Measurements from ENCODE around the gene TMEM220. TPM values are rescaled to one million over a fixed set of nuclear protein-coding genes. Genes with fewer than 3 reads are reported as not detected.

Gene TMEM220
- total RNA-seq, 1 experiment from 2014 or later: not detected

- RAD21 ChIA-PET (ENCODE audit: low non-redundant PET in 1 of 2, low total read pairs in 2 of 2, uncharacterized antibody in 2 of 2, unreplicated experiment in 2 of 2): no interaction called here
Measured at GRCh38 chr17:10777890-10778289, 48.1 kb upstream of the TMEM220 start.

GRCh38 chr17:10777131-10777807 lies 47.4 kb upstream of the TMEM220 start:
- Histone ChIP-seq H3K27ac (ENCODE audit: low read depth, low read length) (no peak overlapping the region), H3K9ac (ENCODE audit: low read length) (no peak overlapping the region), H3K9me2 (ENCODE audit: insufficient read depth) (no peaks in the 10 kb centered on the region), H3K4me2 (ENCODE audit: low read length) (no peak overlapping the region), H3K36me3 (ENCODE audit: control insufficient read depth in 1 of 2, insufficient read depth in 2 of 2, low read length in 2 of 2) (no peaks in the 10 kb centered on the region), H3K9me3 (ENCODE audit: control insufficient read depth in 1 of 2, insufficient read depth in 1 of 2, low read depth in 1 of 2, low read length in 2 of 2) (no peaks in the 10 kb centered on the region; a peak in 1 of 4 replicates), H4K20me1 (ENCODE audit: insufficient read depth) (no peaks in the 10 kb centered on the region), H2AFZ (ENCODE audit: low read depth, low read length, poor library complexity, severe bottlenecking) (no peak overlapping the region), H3K79me2 (ENCODE audit: insufficient read depth, low read length) (no peaks in the 10 kb centered on the region), H3K4me1 (ENCODE audit: control insufficient read depth in 1 of 2, insufficient read depth in 2 of 2, low read length in 2 of 2) (no peaks in the 10 kb centered on the region), H3K27me3 (ENCODE audit: insufficient read depth, low read length) (no peaks in the 10 kb centered on the region), H3K4me3 (replicated peaks in 1 of 2; ENCODE audit: low read depth in 1 of 2, low read length in 2 of 2) (no peak overlapping the region)
- DNase-seq (ENCODE audit: low read depth, low spot score): no peak
- ChIA-PET CTCF (no interaction called here), RAD21 (ENCODE audit: low non-redundant PET in 1 of 2, low total read pairs in 2 of 2, uncharacterized antibody in 2 of 2, unreplicated experiment in 2 of 2) (no interaction called here), POLR2A (no interaction called here)
- TF ChIP-seq JUND (IDR thresholded peaks at IDR 0.05): no peak
- no peak for TF ChIP-seq ELF1 (IDR thresholded peaks at IDR 0.05; ENCODE audit: borderline replicate concordance, low read depth)
- TF ChIP-seq, protein P1, sequence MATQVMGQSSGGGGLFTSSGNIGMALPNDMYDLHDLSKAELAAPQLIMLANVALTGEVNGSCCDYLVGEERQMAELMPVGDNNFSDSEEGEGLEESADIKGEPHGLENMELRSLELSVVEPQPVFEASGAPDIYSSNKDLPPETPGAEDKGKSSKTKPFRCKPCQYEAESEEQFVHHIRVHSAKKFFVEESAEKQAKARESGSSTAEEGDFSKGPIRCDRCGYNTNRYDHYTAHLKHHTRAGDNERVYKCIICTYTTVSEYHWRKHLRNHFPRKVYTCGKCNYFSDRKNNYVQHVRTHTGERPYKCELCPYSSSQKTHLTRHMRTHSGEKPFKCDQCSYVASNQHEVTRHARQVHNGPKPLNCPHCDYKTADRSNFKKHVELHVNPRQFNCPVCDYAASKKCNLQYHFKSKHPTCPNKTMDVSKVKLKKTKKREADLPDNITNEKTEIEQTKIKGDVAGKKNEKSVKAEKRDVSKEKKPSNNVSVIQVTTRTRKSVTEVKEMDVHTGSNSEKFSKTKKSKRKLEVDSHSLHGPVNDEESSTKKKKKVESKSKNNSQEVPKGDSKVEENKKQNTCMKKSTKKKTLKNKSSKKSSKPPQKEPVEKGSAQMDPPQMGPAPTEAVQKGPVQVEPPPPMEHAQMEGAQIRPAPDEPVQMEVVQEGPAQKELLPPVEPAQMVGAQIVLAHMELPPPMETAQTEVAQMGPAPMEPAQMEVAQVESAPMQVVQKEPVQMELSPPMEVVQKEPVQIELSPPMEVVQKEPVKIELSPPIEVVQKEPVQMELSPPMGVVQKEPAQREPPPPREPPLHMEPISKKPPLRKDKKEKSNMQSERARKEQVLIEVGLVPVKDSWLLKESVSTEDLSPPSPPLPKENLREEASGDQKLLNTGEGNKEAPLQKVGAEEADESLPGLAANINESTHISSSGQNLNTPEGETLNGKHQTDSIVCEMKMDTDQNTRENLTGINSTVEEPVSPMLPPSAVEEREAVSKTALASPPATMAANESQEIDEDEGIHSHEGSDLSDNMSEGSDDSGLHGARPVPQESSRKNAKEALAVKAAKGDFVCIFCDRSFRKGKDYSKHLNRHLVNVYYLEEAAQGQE (IDR thresholded peaks at IDR 0.05; ENCODE audit: low read depth): no peak
- no peak for TF ChIP-seq POLR2A (IDR thresholded peaks at IDR 0.05; ENCODE audit: borderline replicate concordance, extremely low read depth, insufficient read depth, insufficient read length)
- TF ChIP-seq SP1 (IDR thresholded peaks at IDR 0.05; ENCODE audit: low read depth): no peak
- no peak for TF ChIP-seq CTCF (IDR thresholded peaks at IDR 0.05 in 2 of 3, conservative IDR thresholded peaks at IDR 0.05 in 1 of 3; ENCODE audit: borderline replicate concordance in 1 of 3, insufficient read depth in 1 of 3, low read depth in 2 of 3, low read length in 2 of 3)
- TF ChIP-seq EZH2phosphoT487 (IDR thresholded peaks at IDR 0.05; ENCODE audit: borderline replicate concordance): no peak
- TF ChIP-seq CBX3 (IDR thresholded peaks at IDR 0.05; ENCODE audit: low read depth): no peak
- intact Hi-C loops (cut with micrococcal nuclease): no loop called here
- no peak for ATAC-seq
- BruUV-seq (replicated peaks): no TSS peak

More at GRCh38 chr17:10777890-10778289, 48.1 kb upstream of the TMEM220 start:
- no peak overlapping the region for H3K4me2 ChIP-seq (ENCODE audit: low read length)
- no peaks in the 10 kb centered on the region for H3K9me2 ChIP-seq (ENCODE audit: insufficient read depth)
- H3K27me3 ChIP-seq (ENCODE audit: insufficient read depth, low read length): no peaks in the 10 kb centered on the region
- POLR2A ChIA-PET: no interaction called here
- TF ChIP-seq, protein P2, sequence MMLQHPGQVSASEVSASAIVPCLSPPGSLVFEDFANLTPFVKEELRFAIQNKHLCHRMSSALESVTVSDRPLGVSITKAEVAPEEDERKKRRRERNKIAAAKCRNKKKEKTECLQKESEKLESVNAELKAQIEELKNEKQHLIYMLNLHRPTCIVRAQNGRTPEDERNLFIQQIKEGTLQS (IDR thresholded peaks at IDR 0.05): no peak
- no peak for TF ChIP-seq EGR1 (IDR thresholded peaks at IDR 0.05; ENCODE audit: low read depth)
- no peaks in the 10 kb centered on the region for H3K4me1 ChIP-seq (ENCODE audit: control insufficient read depth in 1 of 2, insufficient read depth in 2 of 2, low read length in 2 of 2)
- H4K20me1 ChIP-seq (ENCODE audit: insufficient read depth): no peaks in the 10 kb centered on the region
- CTCF ChIA-PET: no interaction called here
- H2AFZ ChIP-seq (ENCODE audit: low read depth, low read length, poor library complexity, severe bottlenecking): no peak overlapping the region
- H3K9ac ChIP-seq (ENCODE audit: low read length): no peak overlapping the region
- H3K79me2 ChIP-seq (ENCODE audit: insufficient read depth, low read length): no peaks in the 10 kb centered on the region
- intact Hi-C loops (cut with micrococcal nuclease): no loop called here
- H3K27ac ChIP-seq (ENCODE audit: low read depth, low read length): no peak overlapping the region
- no peaks in the 10 kb centered on the region for H3K36me3 ChIP-seq (ENCODE audit: control insufficient read depth in 1 of 2, insufficient read depth in 2 of 2, low read length in 2 of 2)
- no peaks in the 10 kb centered on the region for H3K9me3 ChIP-seq (ENCODE audit: control insufficient read depth in 1 of 2, insufficient read depth in 1 of 2, low read depth in 1 of 2, low read length in 2 of 2)
- ATAC-seq: no peak
- BruUV-seq (replicated peaks): no TSS peak
- no peak overlapping the region for H3K4me3 ChIP-seq (replicated peaks in 1 of 2; ENCODE audit: low read depth in 1 of 2, low read length in 2 of 2)
- DNase-seq (ENCODE audit: low read depth, low spot score): no peak
